ENCODE measurements around the gene ZNF697. TPM values are rescaled to one million over a fixed set of nuclear protein-coding genes. Genes with fewer than 3 reads are reported as not detected.

ZNF697 gene
- total RNA-seq, 1 experiment from 2014 or later: 4.1 TPM

DNA sequence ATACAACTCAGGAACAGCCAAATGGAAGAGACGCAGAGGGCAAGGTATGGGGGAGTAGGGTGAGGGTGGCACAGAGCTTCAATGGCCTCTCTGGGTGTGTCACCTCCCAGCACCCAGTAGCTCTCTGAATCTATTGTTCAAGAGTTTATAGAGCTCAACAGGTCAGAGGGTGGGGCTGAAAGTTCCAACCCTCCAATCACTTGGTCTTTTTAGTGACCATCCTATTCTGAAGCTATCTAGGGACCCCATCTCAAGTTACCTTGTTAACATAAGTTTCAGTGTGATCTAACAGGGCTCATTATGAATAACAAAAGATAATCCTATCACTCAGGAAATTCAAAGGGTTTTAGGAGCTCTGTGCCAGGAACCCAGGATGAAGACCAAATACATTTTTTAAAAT, 31.2 kb upstream of the ZNF697 start:
- Histone ChIP-seq H3F3A (ENCODE audit: insufficient read depth, low read depth) (peaks cover 10% of the 10 kb centered on the region), H3K4me2 (no peak overlapping the region), H3K27me3 (ENCODE audit: insufficient read depth, low read depth) (no peaks in the 10 kb centered on the region), H3K9me2 (ENCODE audit: insufficient read depth) (no peaks in the 10 kb centered on the region), H3K36me3 (ENCODE audit: low read depth) (no peaks in the 10 kb centered on the region), H2AFZ (no peak overlapping the region), H3K4me3 (no peak overlapping the region), H3K79me2 (ENCODE audit: low read depth) (no peaks in the 10 kb centered on the region), H4K20me1 (ENCODE audit: insufficient read depth) (no peaks in the 10 kb centered on the region), H3K27ac (no peak overlapping the region), H3K4me1 (replicated peaks; ENCODE audit: insufficient read depth) (peaks cover 16% of the 10 kb centered on the region), H3K9me3 (ENCODE audit: insufficient read depth, low read depth) (no peaks in the 10 kb centered on the region)
- TF ChIP-seq EZH2 (IDR thresholded peaks at IDR 0.05; ENCODE audit: low read depth): no peak
- TF ChIP-seq, protein P1, sequence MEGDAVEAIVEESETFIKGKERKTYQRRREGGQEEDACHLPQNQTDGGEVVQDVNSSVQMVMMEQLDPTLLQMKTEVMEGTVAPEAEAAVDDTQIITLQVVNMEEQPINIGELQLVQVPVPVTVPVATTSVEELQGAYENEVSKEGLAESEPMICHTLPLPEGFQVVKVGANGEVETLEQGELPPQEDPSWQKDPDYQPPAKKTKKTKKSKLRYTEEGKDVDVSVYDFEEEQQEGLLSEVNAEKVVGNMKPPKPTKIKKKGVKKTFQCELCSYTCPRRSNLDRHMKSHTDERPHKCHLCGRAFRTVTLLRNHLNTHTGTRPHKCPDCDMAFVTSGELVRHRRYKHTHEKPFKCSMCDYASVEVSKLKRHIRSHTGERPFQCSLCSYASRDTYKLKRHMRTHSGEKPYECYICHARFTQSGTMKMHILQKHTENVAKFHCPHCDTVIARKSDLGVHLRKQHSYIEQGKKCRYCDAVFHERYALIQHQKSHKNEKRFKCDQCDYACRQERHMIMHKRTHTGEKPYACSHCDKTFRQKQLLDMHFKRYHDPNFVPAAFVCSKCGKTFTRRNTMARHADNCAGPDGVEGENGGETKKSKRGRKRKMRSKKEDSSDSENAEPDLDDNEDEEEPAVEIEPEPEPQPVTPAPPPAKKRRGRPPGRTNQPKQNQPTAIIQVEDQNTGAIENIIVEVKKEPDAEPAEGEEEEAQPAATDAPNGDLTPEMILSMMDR (conservative IDR thresholded peaks at IDR 0.05): no peak
- intact Hi-C loops (cut with micrococcal nuclease; ENCODE audit: unreplicated experiment): loop anchor here (5.0 kb wide), 1 partner anchor 193 kb away; no protein-coding TSS in a partner anchor
- BruUV-seq (replicated peaks): no TSS peak
- CTCF ChIA-PET: no interaction called here
- POLR2A ChIA-PET (ENCODE audit: unreplicated experiment): no interaction called here
- no peak for DNase-seq

DNA sequence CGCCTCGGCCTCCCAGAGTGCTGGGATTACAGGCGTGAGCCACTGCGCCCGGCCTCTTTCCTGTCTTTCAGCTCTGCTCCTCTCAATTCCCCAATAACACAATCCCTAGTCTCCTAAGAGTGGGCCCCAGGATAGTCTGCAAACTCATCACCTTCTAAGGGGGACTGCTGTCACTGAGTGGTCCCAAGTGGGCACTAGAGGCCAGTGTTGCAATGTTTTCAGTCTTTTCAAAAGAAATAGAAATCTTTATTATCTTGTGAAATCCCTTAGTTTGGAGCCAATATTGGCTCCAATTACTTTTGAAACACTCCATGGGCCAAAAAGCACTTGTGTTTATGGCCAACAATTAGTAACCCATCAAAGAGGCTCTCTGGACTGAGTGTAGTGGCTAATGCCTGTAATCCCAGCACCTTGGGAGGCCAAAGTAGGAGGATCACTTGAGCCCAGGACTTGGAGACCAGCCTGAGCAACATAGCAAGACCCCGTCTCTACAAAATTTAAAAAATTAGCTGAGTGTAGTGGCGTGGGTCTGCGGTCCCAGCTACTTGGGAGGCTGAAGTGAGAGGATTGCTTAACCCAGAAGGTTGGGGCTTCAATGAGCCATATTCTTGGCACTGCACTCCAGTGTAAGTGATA, 28.6 kb upstream of the ZNF697 start:
- no peak overlapping the region for H3K4me3 ChIP-seq
- H3K4me2 ChIP-seq: no peak overlapping the region
- BruUV-seq (replicated peaks): no TSS peak
- no peaks in the 10 kb centered on the region for H3K9me2 ChIP-seq (ENCODE audit: insufficient read depth)
- no peaks in the 10 kb centered on the region for H3K79me2 ChIP-seq (ENCODE audit: low read depth)
- no peaks in the 10 kb centered on the region for H3K36me3 ChIP-seq (ENCODE audit: low read depth)
- no peak for TF ChIP-seq EZH2 (IDR thresholded peaks at IDR 0.05; ENCODE audit: low read depth)
- TF ChIP-seq, protein P1 (conservative IDR thresholded peaks at IDR 0.05): 0 out of 2 replicates have a peak, but pooled peaks have one; percentile 17
- H3K27me3 ChIP-seq (ENCODE audit: insufficient read depth, low read depth): no peaks in the 10 kb centered on the region
- DNase-seq: no peak
- H3K9me3 ChIP-seq (ENCODE audit: insufficient read depth, low read depth): no peaks in the 10 kb centered on the region
- ChIA-PET POLR2A (ENCODE audit: unreplicated experiment) (interaction anchor here (0.6 kb wide), 1 partner anchor 63 kb away, joined by 3 read pairs; no protein-coding TSS in a partner anchor), CTCF (interaction anchor here (0.8 to 1.0 kb wide), 2 partner anchors 60 to 63 kb away, joined by 4 read pairs; no protein-coding TSS in a partner anchor)
- no peak overlapping the region for H2AFZ ChIP-seq
- H3K27ac ChIP-seq: no peak overlapping the region
- H4K20me1 ChIP-seq (ENCODE audit: insufficient read depth): no peaks in the 10 kb centered on the region
- intact Hi-C loops (cut with micrococcal nuclease; ENCODE audit: unreplicated experiment): loop anchor here (5.0 kb wide), 1 partner anchor 196 kb away; no protein-coding TSS in a partner anchor
- H3F3A ChIP-seq (ENCODE audit: insufficient read depth, low read depth): peaks cover 33% of the 10 kb centered on the region
- peaks cover 41% of the 10 kb centered on the region for H3K4me1 ChIP-seq (replicated peaks; ENCODE audit: insufficient read depth)

DNA sequence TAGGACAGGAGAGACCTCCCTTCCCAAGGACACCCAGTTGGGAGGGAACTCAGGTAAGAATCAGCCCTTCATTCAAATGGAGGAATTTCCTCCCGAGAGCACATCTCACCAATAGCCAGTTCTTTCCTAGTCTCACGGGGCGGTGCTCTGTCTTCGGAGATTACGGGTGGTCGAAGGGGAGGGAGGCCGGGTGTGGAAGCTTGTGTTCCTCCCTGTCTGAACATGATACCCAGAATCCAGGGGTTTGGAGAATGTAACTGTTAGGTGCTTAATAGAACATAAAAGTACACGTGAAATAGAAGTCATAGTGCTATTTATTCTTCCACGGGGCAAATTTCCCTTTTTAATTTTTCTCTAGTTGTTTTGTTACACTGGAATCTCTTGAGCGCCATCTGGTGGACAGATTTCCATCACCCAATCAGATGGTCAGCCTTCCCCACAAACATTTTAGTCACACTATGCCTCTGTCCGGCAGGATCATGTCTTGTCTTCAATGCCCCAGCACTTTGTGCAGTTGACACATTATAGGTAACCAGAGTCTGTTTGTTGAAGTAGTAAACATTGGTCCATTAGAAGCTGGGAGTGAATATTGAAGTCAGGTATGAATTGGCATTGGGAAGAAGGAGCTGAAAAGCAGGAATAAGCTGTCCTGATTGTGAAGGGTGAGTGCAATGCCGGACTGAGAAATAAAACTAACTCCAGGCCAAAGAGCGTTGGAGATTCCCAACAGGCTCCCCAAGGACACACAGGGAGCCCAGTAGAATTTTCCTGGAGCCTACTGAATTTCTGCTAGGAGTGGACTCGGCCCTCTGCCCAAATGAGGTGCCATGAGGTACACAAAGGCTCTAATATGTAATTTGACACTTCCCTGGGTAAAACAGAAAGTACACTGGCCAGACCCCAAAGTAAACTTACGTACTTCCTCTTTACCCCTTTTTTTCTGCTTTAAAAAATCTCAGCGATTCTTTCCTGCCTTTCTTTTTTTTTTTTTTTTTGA, 27.6 kb upstream of the ZNF697 start:
- POLR2A ChIA-PET (ENCODE audit: unreplicated experiment): interaction anchor here (0.7 kb wide), 1 partner anchor 36 kb away, joined by 4 read pairs; no protein-coding TSS in a partner anchor

More for the DNA sequence above, 27.6 kb upstream of the ZNF697 start:
- Histone ChIP-seq H3K9me2 (ENCODE audit: insufficient read depth) (no peaks in the 10 kb centered on the region), H3F3A (ENCODE audit: insufficient read depth, low read depth) (peaks cover 38% of the 10 kb centered on the region), H3K4me2 (peak overlapping the region; percentile 79), H3K4me3 (peak overlapping the region; percentile 49), H3K27ac (peak overlapping the region; percentile 97), H3K27me3 (ENCODE audit: insufficient read depth, low read depth) (no peaks in the 10 kb centered on the region), H4K20me1 (ENCODE audit: insufficient read depth) (no peaks in the 10 kb centered on the region), H3K4me1 (replicated peaks; ENCODE audit: insufficient read depth) (peaks cover 45% of the 10 kb centered on the region), H2AFZ (peak overlapping the region; percentile 69), H3K79me2 (ENCODE audit: low read depth) (no peaks in the 10 kb centered on the region), H3K36me3 (ENCODE audit: low read depth) (no peaks in the 10 kb centered on the region), H3K9me3 (ENCODE audit: insufficient read depth, low read depth) (peaks cover 4% of the 10 kb centered on the region; the same call in 1 of the 2 replicates)
- BruUV-seq (replicated peaks): no TSS peak
- TF ChIP-seq EZH2 (IDR thresholded peaks at IDR 0.05; ENCODE audit: low read depth): no peak
- TF ChIP-seq, protein P1 (conservative IDR thresholded peaks at IDR 0.05): peak; percentile 98
- peak; percentile 78 for DNase-seq
- CTCF ChIA-PET: interaction anchor here (0.5 to 1.5 kb wide), 12 partner anchors 12 to 66 kb away, joined by 3 to 6 read pairs (median 3); partner anchors contain the start of genes PHGDH and ZNF697
- intact Hi-C loops (cut with micrococcal nuclease; ENCODE audit: unreplicated experiment): loop anchor here (1.0 to 5.0 kb wide), 6 partner anchors 11 to 197 kb away; partner anchors contain the start of gene ZNF697
